ENCODE data around the gene MKRN1.

GRCh38 chr7:140403878-140404564 lies 75.3 kb downstream of the MKRN1 start, which contains the start of gene RAB19:
- no peak for TF ChIP-seq CTCF (conservative IDR thresholded peaks at IDR 0.05; ENCODE audit: low read depth, low read length)
- no peak for TF ChIP-seq FOS (IDR thresholded peaks at IDR 0.05; ENCODE audit: low read depth, low read length)
- TF ChIP-seq POLR2A (IDR thresholded peaks at IDR 0.05; ENCODE audit: low read depth, low read length), result no peak

Measured in IMR-90 (cell line).